ENCODE measurements around the gene P2RX4. TPM values are rescaled to one million over a fixed set of nuclear protein-coding genes. Genes with fewer than 3 reads are reported as not detected.

P2RX4 gene
- total RNA-seq, 1 experiment from 2014 or later, result 8.1 TPM

DNA sequence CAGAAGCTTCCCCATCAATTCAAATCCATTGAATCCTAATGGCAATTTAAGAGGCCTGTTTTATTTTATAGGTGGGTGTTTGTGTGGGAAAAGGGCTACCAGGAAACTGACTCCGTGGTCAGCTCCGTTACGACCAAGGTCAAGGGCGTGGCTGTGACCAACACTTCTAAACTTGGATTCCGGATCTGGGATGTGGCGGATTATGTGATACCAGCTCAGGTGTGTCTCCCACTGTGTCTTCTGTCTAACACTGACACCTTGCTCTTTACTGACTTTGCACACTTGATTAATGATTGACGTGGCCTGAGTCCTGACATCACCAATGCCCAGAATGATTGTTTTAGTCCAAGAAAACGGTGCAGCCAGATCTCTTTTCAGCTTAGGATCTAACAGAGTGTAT is 7.1 kb downstream of the P2RX4 start:
- H2BK20ac ChIP-seq (ENCODE audit: low read depth, low read length, poor library complexity, severe bottlenecking), result no peak overlapping the region
- no peak overlapping the region for H2BK5ac ChIP-seq (ENCODE audit: insufficient read length, low read length)
- no peak overlapping the region for H3K18ac ChIP-seq (ENCODE audit: insufficient read length, low read depth, low read length)
- H3K4ac ChIP-seq (ENCODE audit: low read depth, low read length), result no peak overlapping the region
- H4K8ac ChIP-seq (replicated peaks; ENCODE audit: insufficient read length, low read depth, low read length), result no peak overlapping the region
- no peak overlapping the region for H3K27ac ChIP-seq (ENCODE audit: insufficient read length, low read depth, low read length)
- no peak overlapping the region for H4K91ac ChIP-seq (ENCODE audit: insufficient read length, low read depth, low read length)
- H3K79me2 ChIP-seq (ENCODE audit: insufficient read depth, low read length), result no peaks in the 10 kb centered on the region
- no CpG with 5 or more reads among the region's 8 CpGs for WGBS (ENCODE audit: extremely low coverage, insufficient read length, low lambda C conversion rate)
- Mint-ChIP-seq H3K27ac (no peak overlapping the region), H3K36me3 (ENCODE audit: insufficient read depth in 1 of 3, low read depth in 3 of 3) (peaks cover 0 to 2% (median 0%) of the 10 kb centered on the region in 3 experiments; a peak in 1 of 7 replicates), H3K4me3 (no peak overlapping the region), H3K9me3 (no peaks in the 10 kb centered on the region), H3K4me1 (no peaks in the 10 kb centered on the region), H3K27me3 (ENCODE audit: low read depth) (no peaks in the 10 kb centered on the region)
- no peak overlapping the region for H4K5ac ChIP-seq (ENCODE audit: insufficient read length, low read depth, low read length)
- peak overlapping the region; percentile 17 for H3K23ac ChIP-seq (ENCODE audit: insufficient read length, low read depth, low read length)
- no peak overlapping the region for H2AK5ac ChIP-seq (ENCODE audit: insufficient read length, low read length)
- H3K9me3 ChIP-seq (ENCODE audit: control insufficient read depth, low read depth, low read length), result no peaks in the 10 kb centered on the region
- no peak overlapping the region for H2BK12ac ChIP-seq (ENCODE audit: insufficient read length, low read depth, low read length)
- H4K20me1 ChIP-seq (ENCODE audit: control insufficient read depth, insufficient read depth, insufficient read length), result no peaks in the 10 kb centered on the region
- H3K56ac ChIP-seq (ENCODE audit: insufficient read length, low read depth, low read length), result no peak overlapping the region
- no peak overlapping the region for H3K9ac ChIP-seq (ENCODE audit: extremely low read depth, insufficient read length, low read length)
- no peaks in the 10 kb centered on the region for H3K79me1 ChIP-seq (ENCODE audit: insufficient read depth, low read depth, low read length, poor library complexity, severe bottlenecking)
- H3K14ac ChIP-seq (ENCODE audit: insufficient read depth, low read length), result no peak overlapping the region
- H3K23me2 ChIP-seq (ENCODE audit: insufficient read length, low read depth, low read length, poor library complexity, severe bottlenecking), result no peaks in the 10 kb centered on the region
- DNase-seq, result no peak
- no peak overlapping the region for H3K4me2 ChIP-seq (ENCODE audit: insufficient read depth, insufficient read length, low read length)
- H3T11ph ChIP-seq (ENCODE audit: low read length), result no peak overlapping the region
- no peak overlapping the region for H2BK120ac ChIP-seq (ENCODE audit: low read depth, low read length, poor library complexity, severe bottlenecking)
- H3K27me3 ChIP-seq (ENCODE audit: insufficient read depth, low read length), result no peaks in the 10 kb centered on the region
- no peak overlapping the region for H2AFZ ChIP-seq (ENCODE audit: low read length)
- no peak overlapping the region for H2BK15ac ChIP-seq (ENCODE audit: low read depth, low read length)
- TF ChIP-seq, protein P1, sequence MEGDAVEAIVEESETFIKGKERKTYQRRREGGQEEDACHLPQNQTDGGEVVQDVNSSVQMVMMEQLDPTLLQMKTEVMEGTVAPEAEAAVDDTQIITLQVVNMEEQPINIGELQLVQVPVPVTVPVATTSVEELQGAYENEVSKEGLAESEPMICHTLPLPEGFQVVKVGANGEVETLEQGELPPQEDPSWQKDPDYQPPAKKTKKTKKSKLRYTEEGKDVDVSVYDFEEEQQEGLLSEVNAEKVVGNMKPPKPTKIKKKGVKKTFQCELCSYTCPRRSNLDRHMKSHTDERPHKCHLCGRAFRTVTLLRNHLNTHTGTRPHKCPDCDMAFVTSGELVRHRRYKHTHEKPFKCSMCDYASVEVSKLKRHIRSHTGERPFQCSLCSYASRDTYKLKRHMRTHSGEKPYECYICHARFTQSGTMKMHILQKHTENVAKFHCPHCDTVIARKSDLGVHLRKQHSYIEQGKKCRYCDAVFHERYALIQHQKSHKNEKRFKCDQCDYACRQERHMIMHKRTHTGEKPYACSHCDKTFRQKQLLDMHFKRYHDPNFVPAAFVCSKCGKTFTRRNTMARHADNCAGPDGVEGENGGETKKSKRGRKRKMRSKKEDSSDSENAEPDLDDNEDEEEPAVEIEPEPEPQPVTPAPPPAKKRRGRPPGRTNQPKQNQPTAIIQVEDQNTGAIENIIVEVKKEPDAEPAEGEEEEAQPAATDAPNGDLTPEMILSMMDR (conservative IDR thresholded peaks at IDR 0.05), result no peak
- no peaks in the 10 kb centered on the region for H3K4me1 ChIP-seq (ENCODE audit: insufficient read depth, low read length)

All from H9 (cell line).